Ovary (tissue), 9 donors: ENCODE measurements around the gene NME1. TPM values are rescaled to one million over a fixed set of nuclear protein-coding genes. Genes with fewer than 3 reads are reported as not detected.

ENCODE experiments used
- DNase-seq, 5 donors: peaks; one replicate each; pipeline ENCODE4 v3.0.0-alpha.2; 2019 to 2020
- H3K27ac ChIP-seq, 2 donors: fragments of 200-600 bp; one replicate each; pipeline versions ENCODE4 v1.5.1 to v1.8.0; 2019 to 2022
- H3K27me3 ChIP-seq: fragments of 200-600 bp; one replicate; pipeline ENCODE4 v1.8.0; 2022
- H3K36me3 ChIP-seq: fragments of 200-600 bp; sonication (generic); one replicate; pipeline ENCODE4 v1.5.1; 2019
- H3K4me1 ChIP-seq: one replicate; pipeline ENCODE4 v1.8.1; 2013; ENCODE audit warnings: mild to moderate bottlenecking, moderate library complexity; ENCODE audit not compliant: insufficient read depth
- H3K4me3 ChIP-seq: fragments of 200-600 bp; sonication (generic); one replicate; pipeline ENCODE4 v1.5.1; 2017
- H3K9me3 ChIP-seq, 2 donors: fragments of 200-600 bp in 1 of 2; sonication (generic) in 1 of 2; one replicate each; pipeline versions ENCODE4 v1.5.1 to v1.8.1; 2013 to 2019; ENCODE audit warnings: mild to moderate bottlenecking in 1 of 2, moderate library complexity in 1 of 2
- EP300 ChIP-seq: sonication (generic); formaldehyde crosslinking; IDR thresholded peaks from one replicate; pipeline ENCODE4 v1.6.1; 2017; ENCODE audit warnings: antibody characterized with exemption
- POLR2A ChIP-seq: fragments of 450-650 bp; IDR thresholded peaks from one replicate; pipeline ENCODE4 v1.6.1; 2017; ENCODE audit warnings: antibody characterized with exemption, mild to moderate bottlenecking, moderate library complexity
- whole genome bisulfite sequencing, 3 donors: extraction: QIAGEN DNeasy Blood & Tissue Kit in 1 of 3; methylation state at CpG; one replicate each; pipeline versions ENCODE4 v1.1.5 to v1.1.7; 2013 to 2017; 5-methylcytosine and 5-hydroxymethylcytosine counted together
- intact Hi-C, 4 donors: fragments of 100-400 bp; cut with DNase I; formaldehyde crosslinking; loops; one replicate each; pipeline versions ENCODE4 v1.11.0 to v1.15.1; 2022 to 2023
- polyA plus RNA-seq, 2 donors: library from polyadenylated mRNA; stranded (reverse); fragments of 200-250 nt in 1 of 2; fragments of 350-450 nt in 1 of 2; fragmentation: Illumina TruSeq in 1 of 2; extraction: RNeasy Lipid Tissue Mini Kit (QIAGEN cat#74804) in 1 of 2; gene quantifications; one replicate each; pipeline ENCODE4 v1.2.3, GENCODE V29; 2013 to 2014
- total RNA-seq, 7 donors: library from RNA; depleted of rRNA in 2 of 7; stranded (reverse); fragments of >200 nt in 2 of 7; fragmentation: NEBNext Ultra II Directional in 3 of 7; extraction: Animal tissue kit (Norgen Biotek cat#: 25700) in 3 of 7; gene quantifications; one replicate each; pipeline versions ENCODE4 v1.1.0 to v1.2.4, GENCODE V29; 2016 to 2023
- TF ChIP-seq, protein P1 (sequence below), 3 donors: fragments of 450-650 bp in 2 of 3; fragments of 200-600 bp in 1 of 3; IDR thresholded peaks; one replicate each; pipeline versions ENCODE4 v1.5.1 to v1.8.0; 2016 to 2022; ENCODE audit warnings: antibody characterized with exemption in 3 of 3, mild to moderate bottlenecking in 1 of 3
- donor health status: DM: no; HTN: no; CAD: no; lungs with moderate emphysema.
- donor health status: DM: no; HTN: no; CAD: no.
- donor health status: Bipolar disorder and iron deficiency.
- donor health status: DM: yes; HTN: yes; CAD: no.
- donor health status: DM: no; HTN: no; CAD: no.
- donor health status: DM: yes; HTN: yes; CAD: no.

The NME1 gene
- total and polyA plus RNA-seq, 9 donors = 17.0 to 83.8 (median 50.5) TPM

DNA sequence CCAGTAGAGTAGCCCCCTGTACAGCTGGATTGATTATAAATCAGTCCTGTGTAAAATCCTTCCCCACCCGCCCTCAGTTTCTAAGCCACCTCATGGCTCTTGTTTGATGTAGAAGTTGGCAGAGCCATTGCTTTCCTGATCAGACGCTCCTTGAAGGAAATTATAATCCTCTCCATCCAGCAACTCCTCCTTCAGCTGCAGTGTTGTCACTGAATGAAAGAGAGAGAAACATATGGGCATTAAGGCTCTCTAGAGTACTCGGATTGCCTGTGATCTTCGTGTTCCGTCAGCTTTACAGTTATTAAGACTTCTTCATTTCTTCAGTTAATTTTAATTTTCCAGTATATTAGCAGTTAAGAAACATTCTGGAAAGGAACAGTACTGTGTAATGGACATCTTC, 27.1 kb downstream of the NME1 start:
- Histone ChIP-seq H3K4me3 (no peak overlapping the region), H3K27me3 (no peaks in the 10 kb centered on the region), H3K27ac (no peak overlapping the region), H3K4me1 (peaks cover 3% of the 10 kb centered on the region), H3K36me3 (no peaks in the 10 kb centered on the region), H3K9me3 (no peaks in the 10 kb centered on the region)
- DNase-seq = no peak
- intact Hi-C loops = loop anchor here in 1 of 4 donors (10.0 kb wide), 1 partner anchor 64 kb away; no protein-coding TSS in a partner anchor
- TF ChIP-seq POLR2A (no peak), EP300 (no peak)
- TF ChIP-seq, protein P1, sequence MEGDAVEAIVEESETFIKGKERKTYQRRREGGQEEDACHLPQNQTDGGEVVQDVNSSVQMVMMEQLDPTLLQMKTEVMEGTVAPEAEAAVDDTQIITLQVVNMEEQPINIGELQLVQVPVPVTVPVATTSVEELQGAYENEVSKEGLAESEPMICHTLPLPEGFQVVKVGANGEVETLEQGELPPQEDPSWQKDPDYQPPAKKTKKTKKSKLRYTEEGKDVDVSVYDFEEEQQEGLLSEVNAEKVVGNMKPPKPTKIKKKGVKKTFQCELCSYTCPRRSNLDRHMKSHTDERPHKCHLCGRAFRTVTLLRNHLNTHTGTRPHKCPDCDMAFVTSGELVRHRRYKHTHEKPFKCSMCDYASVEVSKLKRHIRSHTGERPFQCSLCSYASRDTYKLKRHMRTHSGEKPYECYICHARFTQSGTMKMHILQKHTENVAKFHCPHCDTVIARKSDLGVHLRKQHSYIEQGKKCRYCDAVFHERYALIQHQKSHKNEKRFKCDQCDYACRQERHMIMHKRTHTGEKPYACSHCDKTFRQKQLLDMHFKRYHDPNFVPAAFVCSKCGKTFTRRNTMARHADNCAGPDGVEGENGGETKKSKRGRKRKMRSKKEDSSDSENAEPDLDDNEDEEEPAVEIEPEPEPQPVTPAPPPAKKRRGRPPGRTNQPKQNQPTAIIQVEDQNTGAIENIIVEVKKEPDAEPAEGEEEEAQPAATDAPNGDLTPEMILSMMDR (IDR thresholded peaks at IDR 0.05) = no peak
- 54 to 67% (median 54%) methylated on average over 5 of the region's 5 CpGs for WGBS, 3 donors

DNA sequence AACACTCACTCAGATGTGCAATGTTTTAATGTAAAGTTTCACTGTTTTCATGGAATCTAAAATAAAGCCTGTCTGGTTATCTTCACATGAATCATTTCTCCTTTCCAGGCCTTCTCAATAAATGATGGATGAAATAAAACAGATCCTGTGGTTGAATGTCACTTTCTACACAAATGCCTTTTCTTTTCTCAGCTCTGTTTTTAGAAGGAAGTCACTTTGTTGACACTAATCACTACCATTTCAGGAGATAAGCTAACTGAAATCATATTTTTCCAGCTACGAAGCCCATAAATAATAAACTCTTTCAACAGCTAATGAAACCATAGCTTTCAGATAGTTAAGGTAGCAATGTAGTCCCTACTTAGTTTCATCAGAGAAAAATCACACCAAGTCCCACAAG, 30.8 kb downstream of the NME1 start:
- Histone ChIP-seq H3K9me3 (no peaks in the 10 kb centered on the region), H3K27ac (no peak overlapping the region), H3K4me1 (peaks cover 2% of the 10 kb centered on the region), H3K27me3 (no peaks in the 10 kb centered on the region), H3K36me3 (no peaks in the 10 kb centered on the region), H3K4me3 (no peak overlapping the region)
- DNase-seq = no peak
- intact Hi-C loops = loop anchor here in 1 of 4 donors (10.0 kb wide), 1 partner anchor 61 kb away; no protein-coding TSS in a partner anchor
- TF ChIP-seq, protein P1 (IDR thresholded peaks at IDR 0.05) = no peak
- 53 to 58% (median 57%) methylated on average over 1 of the region's 1 CpG for WGBS, 3 donors

DNA sequence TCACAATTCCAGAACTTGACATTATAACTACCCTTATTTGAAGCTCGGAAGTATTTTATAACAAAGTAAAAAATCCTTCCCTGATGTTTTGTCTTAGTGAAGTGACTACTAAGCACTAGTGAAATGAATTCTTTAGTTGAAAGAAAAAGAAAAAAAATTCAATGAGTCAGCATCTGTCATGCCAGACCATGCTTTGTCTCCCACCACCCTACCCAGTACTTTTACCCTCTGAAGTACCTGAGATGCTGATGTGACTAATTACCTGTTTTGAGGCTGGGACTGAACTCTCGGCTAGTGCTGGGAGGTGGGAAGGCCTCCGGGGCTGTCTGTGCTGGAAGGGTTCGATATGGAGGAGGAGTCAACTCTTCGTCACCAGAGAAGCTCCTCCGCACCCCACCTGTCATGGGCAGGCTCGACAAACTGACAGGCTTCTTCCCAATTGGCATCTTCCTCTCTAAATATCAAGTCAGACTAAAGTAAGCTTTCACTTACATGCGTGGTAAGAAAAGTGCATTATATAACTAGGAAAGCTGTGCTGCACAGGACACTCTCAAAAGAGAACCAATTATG, 32.5 kb downstream of the NME1 start:
- Histone ChIP-seq H3K4me1 (peaks cover 5% of the 10 kb centered on the region), H3K27me3 (no peaks in the 10 kb centered on the region), H3K36me3 (no peaks in the 10 kb centered on the region), H3K9me3 (no peaks in the 10 kb centered on the region), H3K27ac (no peak overlapping the region), H3K4me3 (no peak overlapping the region)
- WGBS, 3 donors = 53 to 77% (median 74%) methylated on average over 8 of the region's 8 CpGs
- DNase-seq = no peak
- TF ChIP-seq, protein P1 (IDR thresholded peaks at IDR 0.05) = no peak
- TF ChIP-seq POLR2A (no peak), EP300 (no peak)
- intact Hi-C loops = loop anchor here in 1 of 4 donors (10.0 kb wide), 1 partner anchor 59 kb away; no protein-coding TSS in a partner anchor

DNA sequence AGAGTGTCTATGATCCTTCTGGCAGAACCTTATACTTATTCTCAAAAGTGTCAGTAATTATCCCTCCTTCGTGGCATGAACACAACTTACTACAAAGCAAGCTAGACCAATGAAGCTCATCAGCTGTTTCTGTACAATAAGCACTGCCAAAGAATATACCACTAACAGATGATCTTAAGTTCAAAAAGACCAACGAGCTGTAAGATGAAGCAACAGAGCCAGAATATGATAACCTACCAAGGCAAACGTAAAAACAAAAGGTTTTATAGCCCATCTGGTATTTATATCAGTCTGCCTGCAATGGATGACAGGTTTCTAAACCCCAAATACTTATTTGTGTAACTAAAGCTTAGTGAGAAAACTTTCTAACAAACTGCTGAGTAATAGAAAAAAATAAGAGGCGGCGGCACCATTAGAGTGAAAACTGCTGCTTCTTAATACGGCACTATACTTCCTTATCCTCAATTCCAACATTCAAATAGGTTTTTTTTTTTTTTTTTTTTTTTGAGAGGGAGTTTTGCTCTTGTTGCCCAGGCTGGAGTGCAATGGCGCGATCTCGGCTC, 35.0 kb downstream of the NME1 start:
- WGBS, 3 donors = 55 to 57% (median 56%) methylated on average over 9 of the region's 9 CpGs
- Histone ChIP-seq H3K36me3 (no peaks in the 10 kb centered on the region), H3K27ac (peak overlapping the region in 1 of 2 donors; percentile 34), H3K4me1 (peaks cover 5% of the 10 kb centered on the region), H3K4me3 (no peak overlapping the region), H3K27me3 (no peaks in the 10 kb centered on the region), H3K9me3 (no peaks in the 10 kb centered on the region)
- no peak for DNase-seq
- TF ChIP-seq POLR2A = no peak
- TF ChIP-seq, protein P1 (IDR thresholded peaks at IDR 0.05) = no peak
- TF ChIP-seq EP300 = no peak
- intact Hi-C loops = loop anchor here in 1 of 4 donors (10.0 kb wide), 1 partner anchor 56 kb away; no protein-coding TSS in a partner anchor
